HG03045 (cell line): ENCODE data around the gene OBI1.
A peak's percentile ranks its signal among the peaks of the same experiment; 100 is the strongest.

ENCODE experiments used
- ATAC-seq: cut with Tn5 transposase; IDR thresholded peaks from one replicate; pipeline ENCODE4 v1.9.1; 2021; ENCODE audit warnings: mild to moderate bottlenecking, moderate library complexity; ENCODE audit not compliant: unreplicated experiment

Gene OBI1, protein sequence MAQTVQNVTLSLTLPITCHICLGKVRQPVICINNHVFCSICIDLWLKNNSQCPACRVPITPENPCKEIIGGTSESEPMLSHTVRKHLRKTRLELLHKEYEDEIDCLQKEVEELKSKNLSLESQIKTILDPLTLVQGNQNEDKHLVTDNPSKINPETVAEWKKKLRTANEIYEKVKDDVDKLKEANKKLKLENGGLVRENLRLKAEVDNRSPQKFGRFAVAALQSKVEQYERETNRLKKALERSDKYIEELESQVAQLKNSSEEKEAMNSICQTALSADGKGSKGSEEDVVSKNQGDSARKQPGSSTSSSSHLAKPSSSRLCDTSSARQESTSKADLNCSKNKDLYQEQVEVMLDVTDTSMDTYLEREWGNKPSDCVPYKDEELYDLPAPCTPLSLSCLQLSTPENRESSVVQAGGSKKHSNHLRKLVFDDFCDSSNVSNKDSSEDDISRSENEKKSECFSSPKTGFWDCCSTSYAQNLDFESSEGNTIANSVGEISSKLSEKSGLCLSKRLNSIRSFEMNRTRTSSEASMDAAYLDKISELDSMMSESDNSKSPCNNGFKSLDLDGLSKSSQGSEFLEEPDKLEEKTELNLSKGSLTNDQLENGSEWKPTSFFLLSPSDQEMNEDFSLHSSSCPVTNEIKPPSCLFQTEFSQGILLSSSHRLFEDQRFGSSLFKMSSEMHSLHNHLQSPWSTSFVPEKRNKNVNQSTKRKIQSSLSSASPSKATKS

DNA sequence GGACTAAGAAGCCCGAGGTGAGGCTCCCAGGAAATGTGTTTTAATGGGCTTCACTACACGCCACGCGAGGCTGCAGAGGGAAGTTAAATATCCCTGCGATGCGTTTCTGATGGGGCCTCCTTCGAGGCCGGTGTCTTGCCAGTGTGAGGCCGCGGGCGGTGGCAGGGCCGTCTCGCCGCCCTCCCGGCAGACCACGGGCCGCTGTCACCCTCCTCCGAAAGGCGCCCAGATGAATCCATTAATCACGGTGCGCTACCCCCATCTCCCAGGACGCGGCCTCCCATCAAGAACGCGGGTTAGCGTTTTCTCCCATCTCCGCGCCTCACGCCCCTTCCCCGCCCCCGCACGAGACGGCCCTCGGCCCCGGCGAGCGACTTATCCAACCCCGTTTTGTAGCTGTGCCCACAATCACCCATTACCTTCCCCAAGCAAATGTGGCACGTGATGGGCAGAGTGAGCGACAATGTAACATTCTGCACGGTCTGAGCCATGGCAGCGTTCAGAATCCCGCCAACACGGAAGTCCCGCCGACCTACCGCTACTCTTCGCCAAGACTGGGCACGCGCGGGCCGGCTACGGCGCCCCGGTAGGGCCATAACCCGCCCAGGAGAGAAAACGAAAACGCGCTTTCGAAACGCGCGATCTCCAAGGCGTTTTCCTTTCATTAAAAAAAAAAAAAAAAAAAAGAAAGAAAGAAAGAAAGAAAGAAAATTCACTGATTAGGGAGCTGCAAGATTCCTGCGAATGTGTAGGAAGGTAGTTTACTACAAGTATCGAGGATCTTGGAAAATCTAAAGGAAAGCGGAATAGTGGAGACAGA is at the start of gene OBI1:
Gene OBI1 (minus strand): TSS at position 526 of the 820 bp plus-strand sequence. CDS start 35 bp downstream, at position 491.
- ATAC-seq, result peak; percentile 86

DNA sequence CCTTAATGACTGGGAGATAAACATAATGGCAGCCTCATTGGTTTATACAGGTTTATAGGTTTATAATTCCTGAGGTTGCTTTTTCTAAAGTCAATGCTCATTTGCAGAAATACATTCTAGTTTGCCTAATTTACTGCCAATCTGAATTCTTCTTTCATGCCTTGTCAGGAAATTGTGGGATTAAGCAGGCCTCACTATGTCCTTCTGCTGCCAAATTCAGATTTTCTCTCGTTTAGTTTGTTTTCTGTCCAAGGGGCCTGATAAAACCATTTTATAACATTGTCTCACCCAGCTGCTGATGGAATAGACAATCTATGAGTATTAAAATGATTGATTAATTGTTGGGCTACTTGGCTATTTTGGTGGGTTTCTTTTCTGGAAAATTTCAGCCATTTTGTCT is 42.4 kb upstream of the OBI1 start:
- no peak for ATAC-seq

DNA sequence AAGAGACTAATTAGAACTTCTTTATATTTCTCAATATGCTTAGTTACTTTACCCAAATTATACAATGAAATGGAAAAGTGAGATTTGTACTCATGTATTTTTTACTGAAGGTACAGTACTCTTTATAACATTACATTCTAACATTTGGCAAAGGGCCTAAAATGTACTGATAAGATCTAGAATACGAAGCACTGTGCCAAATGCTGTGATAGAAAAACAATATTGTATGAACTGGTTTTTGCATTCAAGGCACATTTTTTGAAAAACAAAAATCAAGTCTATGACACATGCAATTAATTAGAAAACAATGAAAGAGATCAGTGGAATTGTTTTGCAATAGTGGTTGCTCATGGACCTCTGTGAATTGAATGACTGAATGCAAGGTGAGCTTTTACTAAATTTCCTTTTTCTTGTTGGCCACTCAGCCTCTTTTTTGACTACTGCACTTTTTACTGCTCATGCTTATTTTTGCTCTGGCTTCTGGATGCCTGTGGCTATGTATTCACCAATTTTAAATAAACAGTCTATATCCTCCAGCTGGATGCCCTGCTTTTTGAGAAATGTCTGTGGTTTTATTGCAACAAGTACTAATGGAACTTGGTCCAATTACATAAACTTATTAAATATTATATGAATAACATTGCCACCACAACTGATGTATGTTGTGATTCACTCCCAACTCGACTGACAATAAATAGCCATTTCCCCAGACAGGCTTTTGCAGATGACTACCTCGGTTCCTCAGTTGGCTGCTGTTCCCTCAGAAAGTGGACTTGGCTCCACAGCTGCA is 41.4 kb upstream of the OBI1 start:
- ATAC-seq, result no peak

DNA sequence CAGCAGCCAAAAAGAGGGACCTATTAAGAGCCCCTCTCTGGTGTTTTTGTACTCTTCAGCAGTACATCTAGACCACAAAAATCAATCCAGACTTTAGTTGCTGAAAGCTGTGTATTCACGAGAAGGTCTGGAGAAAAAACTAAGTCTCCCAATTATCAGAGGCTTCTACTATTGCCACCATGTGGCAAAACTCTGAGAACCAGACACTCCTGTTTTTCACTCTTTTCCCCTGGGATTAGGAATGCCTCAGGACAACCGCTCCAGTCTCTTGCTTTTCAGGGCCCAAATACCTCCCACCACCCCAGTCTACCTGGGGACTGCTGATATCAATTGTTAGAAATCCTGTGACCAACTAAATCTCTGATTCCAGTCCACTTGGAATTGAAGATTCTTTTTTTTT is 30.1 kb upstream of the OBI1 start:
- no peak for ATAC-seq

DNA sequence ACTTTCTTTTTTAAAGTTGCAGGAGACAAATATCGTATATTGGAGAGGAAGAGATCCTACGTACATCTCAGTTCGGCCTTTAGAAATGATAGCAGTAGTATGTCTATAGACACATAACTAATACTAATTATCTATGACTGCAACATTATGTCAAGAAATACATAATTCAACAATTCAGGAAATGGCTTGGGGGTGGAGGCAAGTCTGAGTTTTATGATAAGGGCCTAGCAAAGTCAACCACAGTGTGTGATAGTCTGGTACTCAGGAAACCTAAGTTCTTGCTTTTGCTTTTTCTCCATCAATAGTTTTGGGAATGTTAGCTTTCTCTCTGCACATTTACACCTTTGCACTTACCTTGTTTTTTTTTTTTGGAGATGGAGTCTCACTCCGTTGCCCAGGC is 27.5 kb upstream of the OBI1 start:
- no peak for ATAC-seq

DNA sequence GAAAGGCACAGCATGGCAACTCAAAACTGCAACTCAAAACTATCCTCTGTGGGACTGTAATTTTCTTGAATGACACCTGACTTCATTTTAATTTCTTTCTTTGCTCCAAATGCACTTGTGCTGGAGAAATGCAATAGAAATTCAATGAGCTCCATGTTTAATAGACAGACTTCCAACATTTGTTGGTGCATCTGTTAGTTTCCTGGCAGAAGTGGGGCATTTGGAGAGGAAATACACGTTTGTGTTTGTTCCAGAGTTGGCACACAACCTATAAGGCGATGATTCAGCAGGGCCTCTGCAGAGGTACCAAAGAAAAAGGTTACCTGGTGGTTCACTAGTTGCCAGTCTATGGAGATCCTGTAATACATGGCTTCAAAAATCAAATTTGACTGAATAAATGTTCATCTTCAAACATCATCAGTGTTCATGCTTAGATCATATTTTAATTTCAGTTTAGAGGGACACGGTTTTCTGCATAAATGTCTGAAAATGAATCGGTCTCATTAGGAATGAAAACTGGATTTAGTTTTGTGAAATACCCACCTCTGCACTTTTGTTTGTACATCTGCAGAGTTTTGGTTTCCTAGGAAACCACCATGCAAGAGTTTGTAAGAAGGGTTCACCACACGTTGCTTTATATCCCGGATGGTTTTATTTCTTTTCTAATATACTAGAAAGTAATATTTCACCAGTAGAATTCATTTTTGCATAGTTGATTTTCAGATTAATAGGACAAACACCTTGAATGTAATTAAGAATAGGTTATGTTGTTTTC is 21.8 kb upstream of the OBI1 start:
- ATAC-seq, result no peak

DNA sequence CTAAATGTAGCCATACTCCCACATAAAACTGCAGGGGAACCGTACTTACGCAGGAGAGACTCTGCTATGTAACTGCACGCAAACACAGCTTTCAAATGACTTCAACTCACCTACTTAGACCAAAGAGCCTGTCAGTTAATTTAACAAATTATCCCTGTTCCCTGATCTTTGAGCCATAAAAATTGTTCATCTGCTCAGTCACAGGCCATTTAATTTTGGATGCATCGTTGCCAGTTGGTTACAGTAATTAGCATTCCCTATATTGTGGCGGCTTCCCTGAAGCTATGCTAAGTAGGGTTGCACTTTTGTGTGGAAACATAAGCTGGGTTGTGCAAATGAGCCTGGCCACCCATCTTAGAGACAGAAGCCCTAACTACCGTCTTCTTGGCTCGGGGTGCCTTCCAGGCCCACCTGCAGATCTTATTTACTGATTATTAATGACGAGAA is 21.2 kb upstream of the OBI1 start:
- no peak for ATAC-seq

DNA sequence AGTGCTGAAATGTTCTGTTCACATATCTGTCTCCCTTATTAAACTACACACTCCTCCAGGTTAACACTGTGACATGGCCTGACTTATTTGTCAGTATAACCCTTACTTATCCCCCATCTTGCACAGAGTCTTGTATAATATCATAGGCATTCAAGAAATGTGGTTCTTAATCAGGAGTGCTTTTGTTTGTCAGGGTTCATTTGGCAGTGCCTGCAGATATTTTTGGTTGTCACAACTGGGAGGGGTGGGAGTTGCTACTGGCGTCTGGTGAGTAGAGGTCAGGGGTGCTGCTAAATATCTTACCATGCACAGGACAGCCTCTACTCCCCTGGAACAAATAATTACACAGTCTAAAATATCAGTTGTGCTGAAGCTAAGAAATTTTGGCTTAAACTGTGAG is 20.4 kb upstream of the OBI1 start:
- no peak for ATAC-seq

DNA sequence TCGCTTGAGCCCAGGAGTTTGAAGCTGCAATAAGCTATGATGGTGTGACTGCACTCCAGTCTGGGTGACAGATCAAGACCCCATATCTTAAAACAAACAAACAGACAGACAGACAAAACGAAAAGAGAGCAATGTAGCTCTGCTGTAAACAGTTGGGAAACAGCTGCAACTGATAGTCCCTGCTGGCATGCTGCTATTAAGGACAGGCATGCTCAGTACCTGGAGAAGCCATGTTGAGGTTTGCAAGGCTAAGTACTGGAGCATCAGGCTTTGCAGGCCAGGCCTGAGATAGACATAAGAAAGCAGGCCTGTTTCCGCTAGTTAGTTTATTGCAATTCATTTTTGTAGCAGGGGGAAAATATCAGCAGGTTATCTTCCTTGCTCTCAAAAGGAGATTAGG is 16.2 kb upstream of the OBI1 start:
- no peak for ATAC-seq

DNA sequence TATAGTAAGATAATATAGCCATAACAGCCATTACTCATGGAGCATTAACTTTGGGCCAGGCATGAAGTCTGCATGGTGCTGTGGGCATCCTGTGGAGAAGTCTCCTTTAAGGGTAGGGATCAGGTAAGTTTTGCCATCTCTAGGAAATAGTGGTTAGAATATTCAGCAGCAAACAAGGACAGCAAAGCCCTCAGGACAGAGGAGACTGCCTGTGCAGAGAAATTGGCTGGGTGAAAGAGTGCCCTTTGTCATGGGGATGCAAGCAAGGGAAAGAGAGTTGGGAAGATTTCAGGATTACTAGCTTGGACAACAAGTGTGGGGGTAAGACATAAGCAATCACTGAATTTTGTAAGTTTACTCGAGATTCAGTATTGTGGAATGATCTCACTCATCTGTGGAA is 15.7 kb upstream of the OBI1 start:
- no peak for ATAC-seq

DNA sequence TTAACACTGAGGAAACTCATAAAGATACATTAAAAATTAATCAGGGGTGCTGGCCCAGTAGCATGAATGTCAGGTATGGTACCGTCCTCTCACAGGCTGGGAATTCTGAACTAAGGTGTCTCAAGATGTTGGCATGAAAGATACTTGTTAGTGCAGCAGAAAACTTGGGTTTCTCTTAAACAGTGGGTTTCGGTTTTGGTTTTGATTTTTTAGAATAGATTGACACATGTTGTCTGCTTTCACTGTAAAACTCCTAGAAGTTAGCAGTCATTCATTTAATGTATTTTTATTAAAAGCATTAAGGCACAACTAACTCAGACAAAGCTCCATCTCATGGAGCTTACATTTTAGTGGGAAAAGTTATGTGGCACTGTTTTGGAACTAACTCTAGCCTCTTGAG is 3.5 kb upstream of the OBI1 start:
- no peak for ATAC-seq

DNA sequence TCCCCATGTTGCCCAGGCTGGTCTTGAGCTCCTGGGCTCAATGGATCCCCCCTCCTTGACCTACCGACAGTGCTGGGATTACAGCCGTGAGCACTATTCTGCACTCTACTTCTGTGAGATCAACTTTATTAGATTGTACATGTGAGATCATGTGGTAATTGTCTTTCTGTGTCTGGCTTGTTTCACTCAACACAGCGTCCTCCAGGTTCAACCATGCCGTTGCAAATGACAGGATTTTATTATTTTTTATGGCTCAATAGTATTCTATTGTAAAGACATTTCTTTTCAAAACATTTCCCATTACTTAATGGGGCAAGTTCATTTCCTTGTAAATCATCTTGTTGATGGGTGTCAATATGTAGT is 1.5 kb upstream of the OBI1 start:
- ATAC-seq, result no peak

DNA sequence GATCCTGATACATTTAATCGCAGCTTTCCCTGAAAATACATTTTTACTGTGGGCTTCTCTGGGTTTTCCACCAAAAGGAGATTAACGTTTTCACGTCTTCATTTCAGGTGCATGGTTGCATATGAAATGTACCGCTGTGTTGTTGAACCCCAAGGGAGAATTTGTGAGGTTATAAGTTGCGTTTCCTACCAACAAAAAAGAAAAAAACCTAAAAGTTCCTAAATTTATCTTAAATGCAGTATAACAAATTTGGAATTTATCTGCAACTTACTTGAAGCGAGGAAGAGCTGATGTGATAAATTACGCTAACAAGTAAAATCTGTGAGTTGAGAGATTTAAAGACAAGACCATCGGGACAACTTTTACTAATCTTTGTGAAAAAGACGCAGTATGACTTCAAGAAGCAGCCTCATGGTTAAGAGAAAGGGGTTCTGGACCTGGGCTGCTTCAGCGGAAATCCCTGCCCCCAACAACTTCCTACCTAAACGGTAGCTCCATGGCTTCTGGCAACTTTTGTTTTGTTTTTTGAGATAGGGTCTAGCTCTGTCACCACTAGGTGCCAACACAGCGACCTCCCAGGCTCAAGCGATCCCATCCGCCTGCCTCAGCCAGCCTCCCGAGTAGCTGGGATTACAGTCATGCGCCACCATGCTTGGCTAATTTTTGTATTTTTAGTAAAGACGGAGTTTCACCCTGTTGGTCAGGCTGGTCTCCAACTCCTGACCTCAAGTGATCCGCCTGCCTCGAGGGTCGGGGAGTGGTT is 958 bp upstream of the OBI1 start:
- no peak for ATAC-seq

DNA sequence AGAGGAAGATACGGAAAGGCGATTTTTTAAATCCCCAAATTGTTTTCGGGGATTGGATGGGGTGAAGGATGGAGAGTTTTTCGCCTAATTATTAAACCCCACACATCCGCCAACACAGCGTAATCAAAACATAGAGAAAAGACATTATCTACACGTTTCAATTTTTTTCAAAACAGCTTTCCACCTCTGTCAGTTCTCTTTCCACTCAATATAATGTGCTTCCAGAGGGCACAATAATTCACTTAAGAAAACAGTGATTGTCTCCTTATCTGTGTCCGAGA is 435 bp upstream of the OBI1 start:
- no peak for ATAC-seq

DNA sequence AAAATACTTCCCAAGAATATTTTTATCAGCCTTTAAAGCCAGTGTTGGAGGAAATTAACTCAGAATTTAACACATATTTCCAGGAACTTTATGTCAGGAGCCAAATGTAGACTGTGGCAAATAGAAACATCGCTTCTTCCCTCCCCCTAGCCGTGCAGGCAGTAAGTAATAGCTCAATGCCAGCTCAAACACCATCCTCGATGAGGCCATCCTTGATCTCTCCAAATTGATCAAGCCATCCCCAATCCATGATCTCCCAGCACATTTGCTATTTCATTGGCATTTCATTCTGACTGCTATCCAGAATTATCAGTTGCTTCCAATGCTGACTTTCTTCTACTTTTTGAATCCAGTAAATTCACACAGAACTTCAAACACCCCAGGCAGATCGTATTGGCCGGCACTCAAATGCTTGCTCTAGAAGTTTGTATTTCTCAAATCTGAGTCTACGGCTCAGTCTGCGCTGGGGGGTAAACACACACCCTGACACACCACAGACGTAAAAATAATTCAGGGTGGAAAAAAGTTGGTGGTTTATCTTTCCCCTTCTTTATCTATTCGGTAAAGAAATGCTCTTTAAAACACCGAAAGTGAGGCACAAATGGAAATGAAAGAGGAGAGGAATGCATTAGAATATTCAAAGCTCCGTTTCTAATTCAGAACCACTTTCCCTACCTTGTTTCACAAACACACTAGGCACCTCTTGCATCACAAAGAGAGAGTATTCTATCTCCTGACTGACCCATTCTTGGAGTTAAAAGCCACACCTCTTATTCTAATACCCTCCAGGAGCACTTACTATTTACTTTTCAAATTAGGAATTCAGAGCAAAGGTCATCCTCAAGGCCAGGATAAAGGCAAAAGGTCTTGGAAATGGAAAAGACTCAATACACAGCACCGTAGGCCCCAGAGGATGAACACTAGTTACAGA is 991 bp downstream of the OBI1 start:
- ATAC-seq, result peak; percentile 39

DNA sequence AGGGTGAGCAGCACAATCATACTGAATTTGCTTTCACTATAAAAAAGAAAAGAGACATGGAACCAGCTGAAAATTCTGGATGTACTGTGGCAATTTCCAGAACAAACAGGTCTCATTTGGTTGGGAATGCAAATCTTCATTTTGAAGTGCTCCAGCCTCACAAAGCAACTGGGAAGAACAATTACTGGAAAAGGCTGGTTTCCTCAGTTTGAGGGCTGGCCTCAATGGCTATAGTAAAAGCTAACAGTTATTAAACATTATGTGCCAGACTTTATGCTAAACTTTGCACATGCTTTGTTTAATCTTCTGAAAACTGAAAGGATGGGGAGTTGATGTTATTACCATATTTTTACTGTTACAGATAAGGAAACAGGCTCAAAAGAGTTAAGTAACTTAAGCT is 3.0 kb downstream of the OBI1 start:
- ATAC-seq, result no peak

DNA sequence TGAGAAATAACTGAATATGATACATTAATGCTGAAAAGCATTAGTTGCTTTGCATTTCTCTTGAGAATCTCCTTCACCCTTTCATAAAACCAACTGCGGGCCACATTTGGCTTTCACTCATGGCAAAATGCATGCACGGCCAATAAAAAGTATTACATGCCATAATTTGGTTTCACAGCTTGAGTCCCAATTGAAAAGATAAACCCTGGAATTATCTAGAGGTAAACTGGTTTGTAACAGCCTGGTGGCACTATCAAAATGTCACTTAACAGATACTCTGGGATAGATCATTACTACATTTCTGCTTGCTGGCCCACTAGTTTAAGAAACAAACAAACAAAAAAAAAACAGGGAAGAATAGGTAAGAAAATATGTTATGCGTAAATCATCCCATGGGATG is 3.9 kb downstream of the OBI1 start:
- ATAC-seq, result no peak

DNA sequence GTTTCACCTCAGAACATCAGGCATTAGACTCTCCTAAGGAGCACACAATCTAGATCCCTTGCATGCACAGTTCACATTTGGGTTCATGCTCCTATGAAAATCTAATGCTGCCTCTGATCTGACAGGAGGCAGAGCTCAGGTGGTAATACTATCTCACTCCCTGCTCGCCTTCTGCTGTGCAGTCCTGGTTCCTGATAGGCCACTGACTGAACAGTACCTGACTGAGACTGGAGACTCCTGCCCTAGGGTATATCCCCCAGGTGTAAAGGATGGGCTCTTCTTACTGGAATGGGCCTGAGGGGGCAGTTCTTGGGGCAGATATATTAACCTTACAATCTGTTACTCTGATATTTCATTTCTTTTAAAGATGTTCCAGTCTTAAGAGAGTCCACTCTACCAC is 6.3 kb downstream of the OBI1 start:
- no peak for ATAC-seq

DNA sequence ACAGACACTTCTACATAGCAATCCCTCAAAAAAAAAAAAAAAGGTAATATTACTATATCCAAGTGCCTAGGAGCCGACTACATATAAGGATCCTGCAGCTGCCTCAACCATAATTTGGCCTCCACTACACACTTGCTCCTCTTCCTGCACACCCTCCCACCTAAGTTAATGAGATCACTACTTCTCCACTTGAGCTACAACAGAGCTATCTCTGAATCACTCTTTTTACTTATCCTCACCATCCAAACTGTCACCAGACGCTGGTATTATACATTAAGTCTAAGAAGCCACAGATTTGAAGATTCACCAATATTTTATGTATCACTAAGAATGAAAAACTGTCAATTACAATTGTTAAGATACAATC is 8.3 kb downstream of the OBI1 start:
- ATAC-seq, result no peak
